DOHH2 (cell line): Measurements from ENCODE around the gene FBXL13.

ENCODE experiments used
- EZH2phosphoT487 ChIP-seq: fragments of 200-600 bp; sonication (generic); IDR thresholded peaks from 2 replicates; pipeline ENCODE4 v1.6.1; 2017; ENCODE audit warnings: borderline replicate concordance, mild to moderate bottlenecking, antibody characterized with exemption, low read length, moderate library complexity, mixed read lengths
- TF ChIP-seq, protein P1 (sequence below): fragments of 200-600 bp; sonication (generic); IDR thresholded peaks from one replicate; pipeline ENCODE4 v1.5.1; 2014; ENCODE audit warnings: antibody characterized with exemption, mild to moderate bottlenecking, low read depth, low read length; ENCODE audit not compliant: poor library complexity, severe bottlenecking

DNA sequence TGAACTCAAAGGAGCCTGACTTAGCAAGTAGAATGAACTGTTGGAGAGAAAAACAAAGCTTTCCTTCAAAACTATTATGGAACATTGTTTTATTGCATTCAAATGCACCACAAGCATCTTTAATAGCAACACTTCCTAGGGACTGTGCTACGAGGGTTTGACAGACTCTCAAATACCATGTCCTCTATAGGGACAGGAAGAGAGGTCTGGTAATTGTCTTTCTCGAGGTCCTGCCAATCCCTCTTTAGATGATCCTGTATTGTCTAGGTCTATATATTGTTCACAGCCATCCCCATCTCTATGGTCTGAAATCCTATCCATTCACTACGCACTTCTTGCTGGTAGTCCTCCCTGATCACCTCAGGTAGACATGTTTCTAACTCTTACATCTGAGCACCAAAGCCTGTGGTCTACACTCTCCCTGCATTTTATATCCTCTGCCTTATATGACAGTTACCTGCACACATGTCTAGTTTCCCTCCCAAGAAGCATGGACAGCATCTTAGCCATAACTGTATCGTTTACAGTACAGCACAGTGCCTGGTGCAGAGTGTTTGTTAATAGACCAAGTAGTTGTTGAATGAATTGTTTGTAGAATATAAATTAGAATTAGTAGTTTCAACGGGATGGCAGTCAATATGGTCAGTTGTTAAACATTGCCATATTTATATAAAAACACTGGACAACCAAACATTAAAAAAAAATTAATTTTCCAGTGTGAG, 183.5 kb downstream of the FBXL13 start:
- TF ChIP-seq, protein P1, sequence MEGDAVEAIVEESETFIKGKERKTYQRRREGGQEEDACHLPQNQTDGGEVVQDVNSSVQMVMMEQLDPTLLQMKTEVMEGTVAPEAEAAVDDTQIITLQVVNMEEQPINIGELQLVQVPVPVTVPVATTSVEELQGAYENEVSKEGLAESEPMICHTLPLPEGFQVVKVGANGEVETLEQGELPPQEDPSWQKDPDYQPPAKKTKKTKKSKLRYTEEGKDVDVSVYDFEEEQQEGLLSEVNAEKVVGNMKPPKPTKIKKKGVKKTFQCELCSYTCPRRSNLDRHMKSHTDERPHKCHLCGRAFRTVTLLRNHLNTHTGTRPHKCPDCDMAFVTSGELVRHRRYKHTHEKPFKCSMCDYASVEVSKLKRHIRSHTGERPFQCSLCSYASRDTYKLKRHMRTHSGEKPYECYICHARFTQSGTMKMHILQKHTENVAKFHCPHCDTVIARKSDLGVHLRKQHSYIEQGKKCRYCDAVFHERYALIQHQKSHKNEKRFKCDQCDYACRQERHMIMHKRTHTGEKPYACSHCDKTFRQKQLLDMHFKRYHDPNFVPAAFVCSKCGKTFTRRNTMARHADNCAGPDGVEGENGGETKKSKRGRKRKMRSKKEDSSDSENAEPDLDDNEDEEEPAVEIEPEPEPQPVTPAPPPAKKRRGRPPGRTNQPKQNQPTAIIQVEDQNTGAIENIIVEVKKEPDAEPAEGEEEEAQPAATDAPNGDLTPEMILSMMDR: no peak
- TF ChIP-seq EZH2phosphoT487: no peak
